HUES6 (cell line): ENCODE data around the gene ATP1B2.
A peak's percentile ranks its signal among the peaks of the same experiment; 100 is the strongest.

ENCODE experiments used
- H3K27ac ChIP-seq: 2 replicates; pipeline ENCODE4 v1.7.0; 2013; ENCODE audit warnings: low read depth, mild to moderate bottlenecking, low read length, inconsistent platforms
- H3K27me3 ChIP-seq: 2 replicates; pipeline ENCODE4 v1.6.1; 2013; ENCODE audit warnings: low read length; ENCODE audit not compliant: control insufficient read depth, insufficient read depth
- H3K36me3 ChIP-seq: 2 replicates; pipeline ENCODE4 v1.6.1; 2013; ENCODE audit warnings: low read length; ENCODE audit not compliant: control insufficient read depth, insufficient read depth
- H3K4me1 ChIP-seq: 2 replicates; pipeline ENCODE4 v1.6.1; 2013; ENCODE audit warnings: low read length; ENCODE audit not compliant: control insufficient read depth, insufficient read depth
- H3K4me3 ChIP-seq: 2 replicates; pipeline ENCODE4 v1.5.1; 2013; ENCODE audit warnings: low read depth, low read length
- H3K9ac ChIP-seq: one replicate; pipeline ENCODE4 v1.6.1; 2013; ENCODE audit warnings: mild to moderate bottlenecking, low read length
- H3K9me3 ChIP-seq: 2 replicates; pipeline ENCODE4 v1.6.1; 2013; ENCODE audit warnings: low read depth, low read length; ENCODE audit not compliant: control insufficient read depth, insufficient read depth

ATP1B2 gene

GRCh38 chr17:7703584-7704479 is 53.1 kb downstream of the ATP1B2 start:
- H3K9me3 ChIP-seq: no peaks in the 10 kb centered on the region
- H3K36me3 ChIP-seq: peaks cover 9% of the 10 kb centered on the region
- H3K27ac ChIP-seq: no peak overlapping the region
- H3K9ac ChIP-seq: peak overlapping the region; percentile 9
- peaks cover 23% of the 10 kb centered on the region for H3K4me1 ChIP-seq
- H3K27me3 ChIP-seq: peaks cover 14% of the 10 kb centered on the region
- H3K4me3 ChIP-seq: peak overlapping the region; percentile 62

- H3K36me3 ChIP-seq: peaks cover 9% of the 10 kb centered on the region
- peaks cover 23% of the 10 kb centered on the region for H3K4me1 ChIP-seq
- no peaks in the 10 kb centered on the region for H3K9me3 ChIP-seq
- peak within 1 kb of the TSS; percentile 62 for H3K4me3 ChIP-seq
- H3K27me3 ChIP-seq: peaks cover 14% of the 10 kb centered on the region
- peak within 1 kb of the TSS; percentile 27 for H3K9ac ChIP-seq
- H3K27ac ChIP-seq: no peak within 1 kb of the TSS
These were observed 54.0 kb downstream of the ATP1B2 start, which contains the start of gene EFNB3 for GRCh38 chr17:7704601-7705268. Gene EFNB3 (plus strand): TSS chr17:7705202. CDS start chr17:7705599, 397 bp downstream.

- no peak overlapping the region for H3K27ac ChIP-seq
- no peaks in the 10 kb centered on the region for H3K9me3 ChIP-seq
- H3K4me3 ChIP-seq: peak overlapping the region; percentile 62
- peaks cover 14% of the 10 kb centered on the region for H3K27me3 ChIP-seq
- H3K4me1 ChIP-seq: peaks cover 23% of the 10 kb centered on the region
- peak overlapping the region; percentile 27 for H3K9ac ChIP-seq
- peaks cover 8% of the 10 kb centered on the region for H3K36me3 ChIP-seq
These were observed 54.8 kb downstream of the ATP1B2 start for GRCh38 chr17:7705269-7706255.

GRCh38 chr17:7706631-7707354 is 56.1 kb downstream of the ATP1B2 start:
- H3K4me3 ChIP-seq: 0 out of 2 replicates have a peak overlapping the region, but pooled peaks have one; percentile 62

More at GRCh38 chr17:7706631-7707354, 56.1 kb downstream of the ATP1B2 start:
- Histone ChIP-seq H3K27me3 (peaks cover 15% of the 10 kb centered on the region), H3K9ac (no peak overlapping the region), H3K36me3 (no peaks in the 10 kb centered on the region), H3K4me1 (peaks cover 27% of the 10 kb centered on the region), H3K27ac (no peak overlapping the region), H3K9me3 (no peaks in the 10 kb centered on the region)
